CD4-positive, alpha-beta T cell (primary cell): Measurements from ENCODE around the gene ASL. TPM values are rescaled to one million over a fixed set of nuclear protein-coding genes. Genes with fewer than 3 reads are reported as not detected.
"Not testable (repeated sequence)": the region's sequence is repeated elsewhere in the genome, so short reads cannot be mapped to it uniquely, and the experiment has no call there.

Experiments
- ATAC-seq: fragments of 200-7000 bp; cut with Tn5 transposase; one replicate; pipeline ENCODE4 v1.10.0; 2022; ENCODE audit warnings: mild to moderate bottlenecking; ENCODE audit not compliant: poor library complexity
- CTCF ChIA-PET: fragments of 350-600 bp; sonication (Branson Sonifier 250); formaldehyde crosslinking; loops from one replicate; lab custom pipeline; 2021; ENCODE audit warnings: antibody characterized with exemption, inconsistent platforms; lab: Charles Lee
- POLR2A ChIA-PET: fragments of 350-600 bp; sonication (Branson Sonifier 250); formaldehyde crosslinking; loops from one replicate; lab custom pipeline; 2021; ENCODE audit warnings: antibody characterized with exemption, inconsistent platforms; lab: Charles Lee
- DNase-seq, 14 experiments: peaks; one replicate each; pipeline ENCODE4 v3.0.0-alpha.2; 2013 to 2020; ENCODE audit warnings: mixed read lengths in 2 of 14
- H3K27ac ChIP-seq, 2 donors: one replicate each; pipeline versions ENCODE4 v1.5.1 to v1.7.0; 2013; ENCODE audit warnings: low read length in 2 of 2, low read depth in 1 of 2, mild to moderate bottlenecking in 1 of 2
- H3K27me3 ChIP-seq, 2 experiments: 1 replicate in 1 of 2; 2 replicates in 1 of 2; pipeline versions ENCODE4 v1.6.1 to v1.7.0; 2013; ENCODE audit warnings: low read length in 2 of 2, control low read depth in 1 of 2, mild to moderate bottlenecking in 1 of 2, moderate library complexity in 1 of 2; ENCODE audit not compliant: insufficient read depth in 2 of 2, control insufficient read depth in 1 of 2
- H3K36me3 ChIP-seq: one replicate; pipeline ENCODE4 v1.6.1; 2013; ENCODE audit warnings: low read length, control low read depth; ENCODE audit not compliant: insufficient read depth
- H3K4me1 ChIP-seq: one replicate; pipeline ENCODE4 v1.6.1; 2013; ENCODE audit warnings: low read length, control low read depth; ENCODE audit not compliant: insufficient read depth
- H3K4me3 ChIP-seq: one replicate; pipeline ENCODE4 v1.5.1; 2013; ENCODE audit warnings: mild to moderate bottlenecking, low read length, moderate library complexity
- H3K9me3 ChIP-seq, 2 experiments: 1 replicate in 1 of 2; 2 replicates in 1 of 2; pipeline versions ENCODE4 v1.6.1 to v1.7.0; 2013; ENCODE audit warnings: low read length in 2 of 2, mild to moderate bottlenecking in 2 of 2, control low read depth in 1 of 2, moderate library complexity in 1 of 2; ENCODE audit not compliant: control insufficient read depth in 1 of 2, insufficient read depth in 1 of 2
- H3K27ac Mint-ChIP-seq: one replicate; pipeline ENCODE4 v1.8.0; 2020; ENCODE audit warnings: mixed read lengths
- H3K27me3 Mint-ChIP-seq: one replicate; pipeline ENCODE4 v1.8.0; 2021; ENCODE audit warnings: mixed read lengths
- H3K36me3 Mint-ChIP-seq: one replicate; pipeline ENCODE4 v1.8.0; 2021; ENCODE audit warnings: low read depth, mixed read lengths
- H3K4me1 Mint-ChIP-seq: one replicate; pipeline ENCODE4 v1.8.0; 2021; ENCODE audit warnings: low read depth, mixed read lengths
- H3K4me3 Mint-ChIP-seq: one replicate; pipeline ENCODE4 v1.8.0; 2020; ENCODE audit warnings: mild to moderate bottlenecking, mixed read lengths
- H3K9me3 Mint-ChIP-seq: one replicate; pipeline ENCODE4 v1.8.0; 2020; ENCODE audit warnings: mixed read lengths
- CTCF ChIP-seq: fragments of 200-600 bp; IDR thresholded peaks from one replicate; pipeline ENCODE4 v1.8.0; 2022; ENCODE audit warnings: antibody characterized with exemption, mild to moderate bottlenecking
- intact Hi-C, 2 experiments: fragments of 100-400 bp; cut with DNase I in 1 of 2; cut with micrococcal nuclease in 1 of 2; formaldehyde crosslinking; loops; one replicate each; pipeline versions ENCODE4 v1.15.1 to v1.9.0; 2023 to 2025; cut with DNase I, micrococcal nuclease
- total RNA-seq, 174 experiments: library from RNA in 2 of 174; stranded (reverse) in 2 of 174; gene quantifications; one replicate each; pipeline ENCODE4 v1.2.3 and lab custom pipeline; 2021 to 2026

ASL gene
- total RNA-seq, 2 experiments from 2014 or later: 11.2 to 12.3 TPM

GRCh38 chr7:66069732-66070131, 5.9 kb upstream of the ASL start:
- no peak overlapping the region for H3K4me3 ChIP-seq
- no peak for ATAC-seq
- H3K4me1 Mint-ChIP-seq: peaks cover 4% of the 10 kb centered on the region
- no peak overlapping the region for H3K27ac Mint-ChIP-seq
- no peak for DNase-seq
- no peaks in the 10 kb centered on the region for H3K4me1 ChIP-seq
- ChIA-PET POLR2A (no interaction called here), CTCF (no interaction called here)
- no peak overlapping the region for H3K27ac ChIP-seq
- no peaks in the 10 kb centered on the region for H3K9me3 Mint-ChIP-seq
- H3K36me3 Mint-ChIP-seq: no peaks in the 10 kb centered on the region
- no peaks in the 10 kb centered on the region for H3K27me3 ChIP-seq
- H3K27me3 Mint-ChIP-seq: no peaks in the 10 kb centered on the region
- intact Hi-C loops: loop anchor here in 1 of 2 experiments (10.0 kb wide), 1 partner anchor 315 kb away; no protein-coding TSS in a partner anchor
- H3K9me3 ChIP-seq: peaks cover 0 to 4% of the 10 kb centered on the region in 2 experiments
- H3K36me3 ChIP-seq: no peaks in the 10 kb centered on the region
- no peak for TF ChIP-seq CTCF
- H3K4me3 Mint-ChIP-seq: no peak overlapping the region

GRCh38 chr7:66070222-66070621, 5.4 kb upstream of the ASL start:
- intact Hi-C loops: loop anchor here in 1 of 2 experiments (10.0 kb wide), 1 partner anchor 315 kb away; no protein-coding TSS in a partner anchor
- no peak overlapping the region for H3K27ac Mint-ChIP-seq

GRCh38 chr7:66072208-66072607, 3.4 kb upstream of the ASL start:
- POLR2A ChIA-PET: not testable (repeated sequence)

More at GRCh38 chr7:66070222-66070621, 5.4 kb upstream of the ASL start:
- DNase-seq (no peak), ATAC-seq (no peak)
- Mint-ChIP-seq H3K4me1 (peaks cover 4% of the 10 kb centered on the region), H3K27me3 (no peaks in the 10 kb centered on the region), H3K36me3 (no peaks in the 10 kb centered on the region), H3K4me3 (no peak overlapping the region), H3K9me3 (no peaks in the 10 kb centered on the region)
- H3K9me3 ChIP-seq: peaks cover 0 to 4% of the 10 kb centered on the region in 2 experiments
- no peaks in the 10 kb centered on the region for H3K27me3 ChIP-seq
- POLR2A ChIA-PET: no interaction called here
- no peak overlapping the region for H3K4me3 ChIP-seq
- H3K27ac ChIP-seq: no peak overlapping the region
- H3K4me1 ChIP-seq: peaks cover 3% of the 10 kb centered on the region
- H3K36me3 ChIP-seq: no peaks in the 10 kb centered on the region
- CTCF ChIA-PET: no interaction called here
- no peak for TF ChIP-seq CTCF

More at GRCh38 chr7:66072208-66072607, 3.4 kb upstream of the ASL start:
- intact Hi-C loops: loop anchor here in 1 of 2 experiments (10.0 kb wide), 1 partner anchor 317 kb away; no protein-coding TSS in a partner anchor
- H3K4me3 ChIP-seq, H3K27ac Mint-ChIP-seq, H3K27me3 Mint-ChIP-seq, H3K36me3 Mint-ChIP-seq, ATAC-seq, H3K36me3 ChIP-seq, H3K27ac ChIP-seq, H3K9me3 Mint-ChIP-seq, H3K9me3 ChIP-seq, H3K4me3 Mint-ChIP-seq, H3K27me3 ChIP-seq, DNase-seq: not testable (repeated sequence)
- CTCF ChIA-PET: interaction anchor here (1.0 kb wide), 1 partner anchor 9 kb away, joined by 4 read pairs; no protein-coding TSS in a partner anchor
- H3K4me1 Mint-ChIP-seq: peaks cover 16% of the 10 kb centered on the region
- peaks cover 19% of the 10 kb centered on the region for H3K4me1 ChIP-seq
